ENCODE data around the gene COG3. TPM values are rescaled to one million over a fixed set of nuclear protein-coding genes. Genes with fewer than 3 reads are reported as not detected.

Gene COG3
- total and polyA plus RNA-seq, 10 of the 15 experiments (the other 5 are each of a cell fraction or from before 2014, with no cell fraction given), result 6.1 to 35.1 (median 22.6) TPM

DNA sequence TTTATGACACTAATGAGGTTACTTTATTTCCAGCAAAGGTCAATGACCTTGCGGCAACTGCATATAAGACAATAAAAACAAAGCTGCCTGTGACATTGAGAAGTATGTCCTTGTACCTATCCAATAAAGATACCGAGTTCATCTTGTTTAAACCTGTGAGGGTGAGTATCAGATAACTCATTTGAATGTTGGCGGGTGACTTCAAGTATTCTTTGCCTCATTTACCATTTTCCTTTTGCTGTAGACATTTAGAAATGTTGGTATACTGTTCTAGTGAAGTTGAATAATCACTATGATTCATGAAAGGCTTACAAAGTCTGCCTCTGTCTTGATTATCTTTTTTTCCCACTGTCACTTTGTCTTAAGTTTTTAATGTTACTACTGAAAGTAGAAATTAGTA is 65.0 kb downstream of the COG3 start:
- DNase-seq (ENCODE audit: low read depth, low spot score) (no peak), ATAC-seq (no peak), FAIRE-seq (no peak)
- H3K4me2 ChIP-seq (ENCODE audit: control insufficient read depth, insufficient read depth), result no peak overlapping the region
- H3K4me1 ChIP-seq (ENCODE audit: control insufficient read depth, insufficient read depth, low read length), result no peaks in the 10 kb centered on the region
- no peaks in the 10 kb centered on the region for H3K9me3 ChIP-seq (replicated peaks; ENCODE audit: control insufficient read depth, insufficient read depth, low read length)
- in situ Hi-C loops (cut with MboI) (no loop called here), intact Hi-C loops (cut with micrococcal nuclease; ENCODE audit: unreplicated experiment) (no loop called here)
- H4K20me1 ChIP-seq (ENCODE audit: control insufficient read depth, insufficient read depth), result no peaks in the 10 kb centered on the region
- no peak overlapping the region for H3K9ac ChIP-seq (ENCODE audit: control insufficient read depth, insufficient read depth, low read length)
- ChIA-PET RAD21 (ENCODE audit: unreplicated experiment) (no interaction called here), SMC1A (ENCODE audit: uncharacterized antibody, unreplicated experiment) (no interaction called here), CTCF (no interaction called here), POLR2A (no interaction called here)
- H3K27ac ChIP-seq (ENCODE audit: control insufficient read depth, insufficient read depth), result no peak overlapping the region
- no peaks in the 10 kb centered on the region for H3K79me2 ChIP-seq (ENCODE audit: control insufficient read depth, insufficient read depth, low read length)
- no peak overlapping the region for H3K4me3 ChIP-seq
- TF ChIP-seq GATAD2B (conservative IDR thresholded peaks at IDR 0.05; ENCODE audit: low read depth) (no peak), HDAC6 (IDR thresholded peaks at IDR 0.05; ENCODE audit: unreplicated experiment) (no peak), RAD21 (IDR thresholded peaks at IDR 0.05; ENCODE audit: insufficient read depth, low read depth, low read length) (no peak)
- TF ChIP-seq, protein P1, sequence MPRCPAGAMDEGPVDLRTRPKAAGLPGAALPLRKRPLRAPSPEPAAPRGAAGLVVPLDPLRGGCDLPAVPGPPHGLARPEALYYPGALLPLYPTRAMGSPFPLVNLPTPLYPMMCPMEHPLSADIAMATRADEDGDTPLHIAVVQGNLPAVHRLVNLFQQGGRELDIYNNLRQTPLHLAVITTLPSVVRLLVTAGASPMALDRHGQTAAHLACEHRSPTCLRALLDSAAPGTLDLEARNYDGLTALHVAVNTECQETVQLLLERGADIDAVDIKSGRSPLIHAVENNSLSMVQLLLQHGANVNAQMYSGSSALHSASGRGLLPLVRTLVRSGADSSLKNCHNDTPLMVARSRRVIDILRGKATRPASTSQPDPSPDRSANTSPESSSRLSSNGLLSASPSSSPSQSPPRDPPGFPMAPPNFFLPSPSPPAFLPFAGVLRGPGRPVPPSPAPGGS (IDR thresholded peaks at IDR 0.05; ENCODE audit: borderline replicate concordance, insufficient read depth, low read depth, low read length, poor library complexity, severe bottlenecking), result no peak
- BruUV-seq (replicated peaks), result no TSS peak
- H2AFZ ChIP-seq (ENCODE audit: control insufficient read depth, low read depth, low read length), result no peak overlapping the region
- peaks cover 3 to 32% of the 10 kb centered on the region in 2 experiments; a peak in 3 of 4 replicates for H3K36me3 ChIP-seq (ENCODE audit: control insufficient read depth in 2 of 2, insufficient read depth in 2 of 2, low read length in 1 of 2)
- H3K27me3 ChIP-seq (replicated peaks in 1 of 2; ENCODE audit: control insufficient read depth in 2 of 2, insufficient read depth in 2 of 2, low read length in 1 of 2), result no peaks in the 10 kb centered on the region
- 100% methylated on average over 3 of the region's 3 CpGs for WGBS (ENCODE audit: insufficient coverage, insufficient replicate concordance, low lambda C conversion rate, missing lambda C conversion rate)

DNA sequence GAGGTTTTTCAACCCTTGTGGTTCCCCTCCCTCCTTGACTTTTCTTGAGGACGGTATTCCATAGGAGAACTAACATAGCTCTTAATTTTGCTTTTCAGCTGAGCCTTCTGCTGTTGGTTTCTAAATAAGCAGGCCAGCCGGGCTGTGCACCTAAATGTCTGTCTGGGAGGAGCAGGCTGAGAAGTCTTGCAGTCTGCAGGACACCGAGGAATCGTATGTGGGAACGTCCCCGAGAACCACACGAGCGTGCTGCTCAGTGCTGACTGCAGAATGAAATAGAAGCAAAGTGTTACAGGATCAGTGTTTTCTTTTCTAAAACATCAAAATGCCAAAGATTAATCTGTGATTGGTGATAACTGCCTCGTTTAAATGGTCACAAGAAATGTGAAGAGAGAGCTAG is 69.9 kb downstream of the COG3 start:
- Histone ChIP-seq H3K27ac (ENCODE audit: control insufficient read depth, insufficient read depth) (no peak overlapping the region), H3K4me2 (ENCODE audit: control insufficient read depth, insufficient read depth) (no peak overlapping the region), H3K9ac (ENCODE audit: control insufficient read depth, insufficient read depth, low read length) (no peak overlapping the region), H3K36me3 (ENCODE audit: control insufficient read depth in 2 of 2, insufficient read depth in 2 of 2, low read length in 1 of 2) (peaks cover 3 to 28% of the 10 kb centered on the region in 2 experiments), H3K27me3 (replicated peaks in 1 of 2; ENCODE audit: control insufficient read depth in 2 of 2, insufficient read depth in 2 of 2, low read length in 1 of 2) (no peaks in the 10 kb centered on the region), H4K20me1 (ENCODE audit: control insufficient read depth, insufficient read depth) (no peaks in the 10 kb centered on the region), H3K9me3 (replicated peaks; ENCODE audit: control insufficient read depth, insufficient read depth, low read length) (no peaks in the 10 kb centered on the region), H3K4me3 (no peak overlapping the region), H2AFZ (ENCODE audit: control insufficient read depth, low read depth, low read length) (no peak overlapping the region), H3K4me1 (ENCODE audit: control insufficient read depth, insufficient read depth, low read length) (no peaks in the 10 kb centered on the region), H3K79me2 (ENCODE audit: control insufficient read depth, insufficient read depth, low read length) (no peaks in the 10 kb centered on the region)
- ATAC-seq, result no peak
- intact Hi-C loops (cut with micrococcal nuclease; ENCODE audit: unreplicated experiment), result no loop called here
- DNase-seq (ENCODE audit: low read depth, low spot score), result no peak
- ChIA-PET POLR2A (no interaction called here), CTCF (no interaction called here), RAD21 (ENCODE audit: unreplicated experiment) (no interaction called here), SMC1A (ENCODE audit: uncharacterized antibody, unreplicated experiment) (no interaction called here)
- in situ Hi-C loops (cut with MboI), result no loop called here
- no TSS peak for BruUV-seq (replicated peaks)
- 94% methylated on average over 9 of the region's 9 CpGs for WGBS (ENCODE audit: insufficient coverage, insufficient replicate concordance, low lambda C conversion rate, missing lambda C conversion rate)
- FAIRE-seq, result no peak
- TF ChIP-seq HDAC6 (IDR thresholded peaks at IDR 0.05; ENCODE audit: unreplicated experiment), result no peak
- no peak for TF ChIP-seq EED (IDR thresholded peaks at IDR 0.05; ENCODE audit: low read depth)
- no peak for TF ChIP-seq CBFB (IDR thresholded peaks at IDR 0.05; ENCODE audit: low read depth)
- no peak for TF ChIP-seq TCF3 (IDR thresholded peaks at IDR 0.05; ENCODE audit: borderline replicate concordance, insufficient read depth, low read depth, low read length)
- TF ChIP-seq, protein P2, sequence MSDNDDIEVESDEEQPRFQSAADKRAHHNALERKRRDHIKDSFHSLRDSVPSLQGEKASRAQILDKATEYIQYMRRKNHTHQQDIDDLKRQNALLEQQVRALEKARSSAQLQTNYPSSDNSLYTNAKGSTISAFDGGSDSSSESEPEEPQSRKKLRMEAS (IDR thresholded peaks at IDR 0.05; ENCODE audit: low read depth, low read length), result no peak
- TF ChIP-seq, protein P1 (IDR thresholded peaks at IDR 0.05; ENCODE audit: borderline replicate concordance, insufficient read depth, low read depth, low read length, poor library complexity, severe bottlenecking), result no peak
- TF ChIP-seq, protein P3, sequence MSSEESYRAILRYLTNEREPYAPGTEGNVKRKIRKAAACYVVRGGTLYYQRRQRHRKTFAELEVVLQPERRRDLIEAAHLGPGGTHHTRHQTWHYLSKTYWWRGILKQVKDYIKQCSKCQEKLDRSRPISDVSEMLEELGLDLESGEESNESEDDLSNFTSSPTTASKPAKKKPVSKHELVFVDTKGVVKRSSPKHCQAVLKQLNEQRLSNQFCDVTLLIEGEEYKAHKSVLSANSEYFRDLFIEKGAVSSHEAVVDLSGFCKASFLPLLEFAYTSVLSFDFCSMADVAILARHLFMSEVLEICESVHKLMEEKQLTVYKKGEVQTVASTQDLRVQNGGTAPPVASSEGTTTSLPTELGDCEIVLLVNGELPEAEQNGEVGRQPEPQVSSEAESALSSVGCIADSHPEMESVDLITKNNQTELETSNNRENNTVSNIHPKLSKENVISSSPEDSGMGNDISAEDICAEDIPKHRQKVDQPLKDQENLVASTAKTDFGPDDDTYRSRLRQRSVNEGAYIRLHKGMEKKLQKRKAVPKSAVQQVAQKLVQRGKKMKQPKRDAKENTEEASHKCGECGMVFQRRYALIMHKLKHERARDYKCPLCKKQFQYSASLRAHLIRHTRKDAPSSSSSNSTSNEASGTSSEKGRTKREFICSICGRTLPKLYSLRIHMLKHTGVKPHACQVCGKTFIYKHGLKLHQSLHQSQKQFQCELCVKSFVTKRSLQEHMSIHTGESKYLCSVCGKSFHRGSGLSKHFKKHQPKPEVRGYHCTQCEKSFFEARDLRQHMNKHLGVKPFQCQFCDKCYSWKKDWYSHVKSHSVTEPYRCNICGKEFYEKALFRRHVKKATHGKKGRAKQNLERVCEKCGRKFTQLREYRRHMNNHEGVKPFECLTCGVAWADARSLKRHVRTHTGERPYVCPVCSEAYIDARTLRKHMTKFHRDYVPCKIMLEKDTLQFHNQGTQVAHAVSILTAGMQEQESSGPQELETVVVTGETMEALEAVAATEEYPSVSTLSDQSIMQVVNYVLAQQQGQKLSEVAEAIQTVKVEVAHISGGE (CRISPR knock-in tag; IDR thresholded peaks at IDR 0.05), result no peak
- TF ChIP-seq CBX3 (IDR thresholded peaks at IDR 0.05; ENCODE audit: borderline replicate concordance, low read depth), result no peak
